Astrocyte of the cerebellum (primary cell): ENCODE measurements around the gene PEX3.
"Not testable (repeated sequence)": the region's sequence is repeated elsewhere in the genome, so short reads cannot be mapped to it uniquely, and the experiment has no call there.

Experiments
- DNase-seq: peaks from one replicate; pipeline ENCODE4 v3.0.0-alpha.2; 2011; ENCODE audit warnings: low read depth
- H3K4me3 ChIP-seq: 2 replicates; pipeline ENCODE4 v1.5.1; 2011; ENCODE audit warnings: mild to moderate bottlenecking, low read depth, low read length, moderate library complexity
- CTCF ChIP-seq: IDR thresholded peaks from 2 replicates; pipeline ENCODE4 v1.5.1; 2012; ENCODE audit warnings: low read length, low read depth, moderate library complexity, mild to moderate bottlenecking; ENCODE audit errors: missing control alignments
- in situ Hi-C: cut with HindIII; loops from 2 replicates; pipeline ENCODE4 v1.10.0; 2017; ENCODE audit warnings: low sequenced_read_pairs

PEX3 gene

GRCh38 chr6:143507358-143508145 lies 56.9 kb downstream of the PEX3 start:
- no peak for TF ChIP-seq CTCF
- no peak overlapping the region for H3K4me3 ChIP-seq
- DNase-seq = no peak
- in situ Hi-C loops = no loop called here

- in situ Hi-C loops = not testable (repeated sequence)
Observed at GRCh38 chr6:143510326-143510725, 59.7 kb downstream of the PEX3 start.

GRCh38 chr6:143510991-143511891 lies 60.6 kb downstream of the PEX3 start, which contains the start of gene FUCA2:
FUCA2 (minus strand) TSS chr6:143511720; CDS start chr6:143511634, 86 bp downstream.
- in situ Hi-C loops = no loop called here
- peak within 1 kb of the TSS; percentile 58 for H3K4me3 ChIP-seq
- peak; percentile 70 for DNase-seq
- no peak for TF ChIP-seq CTCF

More at GRCh38 chr6:143510326-143510725, 59.7 kb downstream of the PEX3 start:
- H3K4me3 ChIP-seq = peak overlapping the region; percentile 58
- not testable (repeated sequence) for DNase-seq

GRCh38 chr6:143513410-143513809 lies 62.8 kb downstream of the PEX3 start:
- H3K4me3 ChIP-seq = no peak overlapping the region
- in situ Hi-C loops = no loop called here
- TF ChIP-seq CTCF = peak; percentile 34
- DNase-seq = no peak

- in situ Hi-C loops = no loop called here
Observed at GRCh38 chr6:143515061-143515760, 64.6 kb downstream of the PEX3 start.

GRCh38 chr6:143515766-143516355 lies 65.3 kb downstream of the PEX3 start:
- no peak overlapping the region for H3K4me3 ChIP-seq
- no peak for TF ChIP-seq CTCF
- in situ Hi-C loops = no loop called here
- no peak for DNase-seq

More at GRCh38 chr6:143515061-143515760, 64.6 kb downstream of the PEX3 start:
- TF ChIP-seq CTCF = no peak
- no peak for DNase-seq
- no peak overlapping the region for H3K4me3 ChIP-seq
